Measurements from ENCODE around the gene PTPRN. TPM values are rescaled to one million over a fixed set of nuclear protein-coding genes. Genes with fewer than 3 reads are reported as not detected.

Gene PTPRN
- total and polyA plus RNA-seq, 9 of the 15 experiments (the other 6 are each of a cell fraction or from before 2014, with no cell fraction given), result 0.15 to 2.4 (median 0.43) TPM; not detected in 1

GRCh38 chr2:219308142-219309101 lies 779 bp downstream of the PTPRN start (continued):
- TF ChIP-seq PREB (CRISPR knock-in tag; IDR thresholded peaks at IDR 0.05) (no peak), ZBTB5 (IDR thresholded peaks at IDR 0.05) (no peak), XRCC5 (IDR thresholded peaks at IDR 0.05; ENCODE audit: low read depth, low read length) (0 out of 2 replicates have a peak, but pooled peaks have one; percentile 22), ZBTB11 (CRISPR knock-in tag; IDR thresholded peaks at IDR 0.05) (no peak), FOXP4 (CRISPR knock-in tag; IDR thresholded peaks at IDR 0.05; ENCODE audit: borderline replicate concordance) (peak; percentile 27; the same call in 1 of the 2 replicates), FOXK1 (CRISPR knock-in tag; IDR thresholded peaks at IDR 0.05; ENCODE audit: borderline replicate concordance) (no peak), SFPQ (IDR thresholded peaks at IDR 0.05; ENCODE audit: low read depth, low read length) (no peak), ZC3H8 (IDR thresholded peaks at IDR 0.05) (no peak), TFE3 (CRISPR knock-in tag; IDR thresholded peaks at IDR 0.05) (no peak), ZNF263 (CRISPR knock-in tag; IDR thresholded peaks at IDR 0.05; ENCODE audit: borderline replicate concordance) (peak; percentile 49; the same call in 1 of the 2 replicates), NEUROD1 (IDR thresholded peaks at IDR 0.05; ENCODE audit: borderline replicate concordance, low read depth, low read length, partially characterized antibody) (no peak)
